ENCODE measurements around the gene NLK. TPM values are rescaled to one million over a fixed set of nuclear protein-coding genes. Genes with fewer than 3 reads are reported as not detected.
"Not testable (repeated sequence)": the region's sequence is repeated elsewhere in the genome, so short reads cannot be mapped to it uniquely, and the experiment has no call there.

Gene NLK
- total RNA-seq, 1 donor = 10.5 TPM

- Histone ChIP-seq H3K4me3 (ENCODE audit: insufficient read depth, low read length) (no peak overlapping the region), H3K36me3 (ENCODE audit: insufficient read depth, low read length) (no peaks in the 10 kb centered on the region), H4K20me1 (ENCODE audit: insufficient read depth, low read length) (no peaks in the 10 kb centered on the region), H3K27me3 (ENCODE audit: insufficient read depth, low read length) (no peaks in the 10 kb centered on the region), H2AFZ (ENCODE audit: low read length) (no peak overlapping the region), H3K4me2 (ENCODE audit: insufficient read depth, low read length) (no peak overlapping the region), H3K27ac (ENCODE audit: low read depth, low read length) (no peak overlapping the region), H3K4me1 (ENCODE audit: insufficient read depth, low read length) (peaks cover 13% of the 10 kb centered on the region), H3K9me3 (ENCODE audit: low read depth, low read length) (no peaks in the 10 kb centered on the region), H3K79me2 (ENCODE audit: insufficient read depth, low read length) (no peaks in the 10 kb centered on the region)
- TF ChIP-seq CTCF (IDR thresholded peaks at IDR 0.05; ENCODE audit: extremely low read depth, low read depth, low read length) = no peak
- no peak for DNase-seq (ENCODE audit: insufficient read length, low spot score, missing footprints)
Observed at GRCh38 chr17:28030386-28030785, 12.1 kb upstream of the NLK start.

DNA sequence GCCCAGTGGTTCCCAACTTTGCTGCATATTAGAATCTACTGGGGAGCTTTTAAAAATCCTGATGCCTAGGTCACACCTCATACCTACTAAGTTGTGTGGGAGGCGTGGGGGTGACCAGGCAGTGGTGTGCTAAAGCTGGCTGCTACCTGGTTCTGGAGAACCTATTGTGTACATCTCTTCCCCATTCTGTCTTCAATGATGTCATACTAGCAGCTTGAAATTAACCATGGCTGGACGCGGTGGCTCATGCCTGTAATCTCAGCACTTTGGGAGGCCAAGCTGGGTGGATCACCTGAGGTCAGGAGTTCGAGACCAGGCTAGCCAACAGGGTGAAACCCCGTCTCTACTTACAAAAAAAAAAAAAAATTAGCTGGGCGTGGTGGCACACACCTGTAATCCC is 11.3 kb upstream of the NLK start:
- Histone ChIP-seq H3K27me3 (ENCODE audit: insufficient read depth, low read length) (no peaks in the 10 kb centered on the region), H2AFZ (ENCODE audit: low read length) (no peak overlapping the region), H3K4me3 (ENCODE audit: insufficient read depth, low read length) (no peak overlapping the region), H3K4me2 (ENCODE audit: insufficient read depth, low read length) (no peak overlapping the region), H3K27ac (ENCODE audit: low read depth, low read length) (no peak overlapping the region), H4K20me1 (ENCODE audit: insufficient read depth, low read length) (no peaks in the 10 kb centered on the region), H3K79me2 (ENCODE audit: insufficient read depth, low read length) (no peaks in the 10 kb centered on the region), H3K4me1 (ENCODE audit: insufficient read depth, low read length) (peaks cover 13% of the 10 kb centered on the region), H3K9me3 (ENCODE audit: low read depth, low read length) (no peaks in the 10 kb centered on the region), H3K36me3 (ENCODE audit: insufficient read depth, low read length) (no peaks in the 10 kb centered on the region)
- no peak for DNase-seq (ENCODE audit: insufficient read length, low spot score, missing footprints)
- no peak for TF ChIP-seq CTCF (IDR thresholded peaks at IDR 0.05; ENCODE audit: extremely low read depth, low read depth, low read length)

GRCh38 chr17:28033972-28034714 is 8.3 kb upstream of the NLK start:
- no peak for TF ChIP-seq CTCF (IDR thresholded peaks at IDR 0.05; ENCODE audit: extremely low read depth, low read depth, low read length)
- H3K4me1 ChIP-seq (ENCODE audit: insufficient read depth, low read length) = peaks cover 21% of the 10 kb centered on the region
- no peak overlapping the region for H3K4me3 ChIP-seq (ENCODE audit: insufficient read depth, low read length)
- H3K27me3 ChIP-seq (ENCODE audit: insufficient read depth, low read length) = no peaks in the 10 kb centered on the region
- H2AFZ ChIP-seq (ENCODE audit: low read length) = peak overlapping the region; percentile 82
- no peaks in the 10 kb centered on the region for H3K79me2 ChIP-seq (ENCODE audit: insufficient read depth, low read length)
- H3K27ac ChIP-seq (ENCODE audit: low read depth, low read length) = peak overlapping the region; percentile 47
- H3K4me2 ChIP-seq (ENCODE audit: insufficient read depth, low read length) = peak overlapping the region; percentile 22
- no peaks in the 10 kb centered on the region for H3K9me3 ChIP-seq (ENCODE audit: low read depth, low read length)
- DNase-seq (ENCODE audit: insufficient read length, low spot score, missing footprints) = peak; percentile 79
- H3K36me3 ChIP-seq (ENCODE audit: insufficient read depth, low read length) = no peaks in the 10 kb centered on the region
- no peaks in the 10 kb centered on the region for H4K20me1 ChIP-seq (ENCODE audit: insufficient read depth, low read length)

DNA sequence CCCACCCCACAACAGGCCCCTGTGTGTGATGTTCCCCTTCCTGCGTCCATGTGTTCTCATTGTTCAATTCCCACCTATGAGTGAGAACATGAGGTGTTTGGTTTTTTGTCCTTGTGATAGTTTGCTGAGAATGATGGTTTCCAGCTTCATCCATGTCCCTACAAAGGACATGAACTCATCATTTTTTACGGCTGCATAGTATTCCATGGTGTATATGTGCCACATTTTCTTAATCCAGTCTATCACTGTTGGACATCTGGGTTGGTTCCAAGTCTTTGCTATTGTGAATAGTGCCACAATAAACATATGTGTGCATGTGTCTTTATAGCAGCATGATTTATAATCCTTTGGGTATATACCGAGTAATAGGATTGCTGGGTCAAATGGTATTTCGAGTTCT is 7.0 kb upstream of the NLK start:
- not testable (repeated sequence) for H3K79me2 ChIP-seq (ENCODE audit: insufficient read depth, low read length); H3K4me3 ChIP-seq (ENCODE audit: insufficient read depth, low read length); H3K27ac ChIP-seq (ENCODE audit: low read depth, low read length); H3K27me3 ChIP-seq (ENCODE audit: insufficient read depth, low read length); DNase-seq (ENCODE audit: insufficient read length, low spot score, missing footprints); H2AFZ ChIP-seq (ENCODE audit: low read length); H3K9me3 ChIP-seq (ENCODE audit: low read depth, low read length); H4K20me1 ChIP-seq (ENCODE audit: insufficient read depth, low read length); H3K36me3 ChIP-seq (ENCODE audit: insufficient read depth, low read length); H3K4me2 ChIP-seq (ENCODE audit: insufficient read depth, low read length)
- H3K4me1 ChIP-seq (ENCODE audit: insufficient read depth, low read length) = peaks cover 23% of the 10 kb centered on the region

DNA sequence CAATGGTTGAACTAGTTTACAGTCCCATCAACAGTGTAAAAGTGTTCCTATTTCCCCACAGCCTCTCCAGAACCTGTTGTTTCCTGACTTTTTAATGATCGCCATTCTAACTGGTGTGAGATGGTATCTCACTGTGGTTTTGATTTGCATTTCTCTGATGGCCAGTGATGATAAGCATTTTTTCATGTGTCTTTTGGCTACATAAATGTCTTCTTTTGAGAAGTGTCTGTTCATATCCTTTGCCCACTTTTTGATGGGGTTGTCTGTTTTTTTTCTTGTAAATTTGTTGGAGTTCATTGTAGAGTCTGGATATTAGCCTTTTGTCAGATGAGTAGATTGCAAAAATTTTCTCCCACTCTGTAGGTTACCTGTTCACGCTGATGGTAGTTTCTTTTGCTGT is 6.6 kb upstream of the NLK start:
- H3K36me3 ChIP-seq (ENCODE audit: insufficient read depth, low read length); H3K27me3 ChIP-seq (ENCODE audit: insufficient read depth, low read length); H3K27ac ChIP-seq (ENCODE audit: low read depth, low read length); H3K4me2 ChIP-seq (ENCODE audit: insufficient read depth, low read length); H3K79me2 ChIP-seq (ENCODE audit: insufficient read depth, low read length); H3K9me3 ChIP-seq (ENCODE audit: low read depth, low read length); DNase-seq (ENCODE audit: insufficient read length, low spot score, missing footprints); H2AFZ ChIP-seq (ENCODE audit: low read length); H4K20me1 ChIP-seq (ENCODE audit: insufficient read depth, low read length); H3K4me3 ChIP-seq (ENCODE audit: insufficient read depth, low read length): not testable (repeated sequence)
- peaks cover 23% of the 10 kb centered on the region for H3K4me1 ChIP-seq (ENCODE audit: insufficient read depth, low read length)

Data from osteoblast (primary cell).